AG04449 (cell line): ENCODE data around the gene LAMA1.

ENCODE experiments used
- CTCF ChIA-PET: fragments of 350-600 bp; formaldehyde crosslinking; extraction: SDS; loops from one replicate; lab custom pipeline; 2021; ENCODE audit warnings: antibody characterized with exemption; lab: Yijun Ruan, JAX
- POLR2A ChIA-PET: fragments of 400-600, 350-600 bp; formaldehyde crosslinking; extraction: SDS; loops from one replicate; lab custom pipeline; 2020; ENCODE audit warnings: antibody characterized with exemption, inconsistent platforms; lab: Yijun Ruan, JAX
- DNase-seq: peaks from one replicate; pipeline ENCODE4 v3.0.0-alpha.2; 2010; ENCODE audit warnings: low read depth, low spot score
- H3K4me3 ChIP-seq: 2 replicates; pipeline ENCODE4 v1.5.1; 2011; ENCODE audit warnings: low read depth, mild to moderate bottlenecking, control low read depth, low read length
- CTCF ChIP-seq: IDR thresholded peaks from one replicate; pipeline ENCODE4 v1.5.1; 2011; ENCODE audit warnings: mild to moderate bottlenecking, moderate library complexity, low read length, control low read depth, inconsistent platforms; ENCODE audit not compliant: insufficient read depth; ENCODE audit errors: missing control alignments

Gene LAMA1

DNA sequence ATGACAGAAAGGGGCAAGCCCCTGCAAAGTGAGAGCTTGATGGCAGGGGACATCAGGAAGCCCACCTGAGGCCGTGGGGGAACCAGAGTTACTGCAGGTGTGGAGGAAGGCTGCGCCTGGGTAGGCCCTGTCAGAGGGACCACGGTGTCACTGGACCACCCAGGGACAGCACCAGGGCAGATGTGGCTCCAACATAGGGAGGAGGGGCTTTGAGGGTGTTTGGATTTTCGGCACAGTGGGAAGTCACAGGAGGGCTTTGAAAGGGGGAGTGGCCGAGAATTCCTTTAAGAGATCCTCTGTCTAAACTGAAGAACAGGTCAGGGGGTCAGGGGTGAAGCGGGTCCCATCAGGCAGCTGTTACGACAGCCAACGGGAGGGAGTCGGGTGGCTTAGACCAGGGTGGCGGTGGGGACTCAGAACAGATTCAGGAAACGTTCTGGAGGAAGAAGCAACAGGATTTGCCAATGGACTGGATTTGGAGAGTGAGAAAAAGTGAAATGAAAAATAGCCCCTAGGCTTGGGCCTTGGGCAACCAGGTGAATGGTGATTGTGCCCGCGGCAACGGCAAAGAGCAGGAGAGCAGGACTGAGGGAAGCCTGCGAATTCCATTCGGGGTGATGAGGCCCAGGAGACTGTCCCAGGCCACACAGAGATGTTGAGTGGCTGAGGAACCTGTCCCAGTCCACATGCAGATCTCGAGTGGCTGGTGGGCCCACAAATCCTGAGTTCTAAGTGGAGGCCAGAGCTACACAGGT is 166.1 kb downstream of the LAMA1 start:
- no peak for TF ChIP-seq CTCF
- DNase-seq: no peak
- ChIA-PET POLR2A (no interaction called here), CTCF (no interaction called here)
- H3K4me3 ChIP-seq: no peak overlapping the region

- DNase-seq: no peak
- ChIA-PET CTCF (no interaction called here), POLR2A (no interaction called here)
Observed at GRCh38 chr18:6950641-6951040, 167.0 kb downstream of the LAMA1 start.

GRCh38 chr18:6949800-6950586 is 167.6 kb downstream of the LAMA1 start:
- CTCF ChIA-PET: no interaction called here
- DNase-seq: no peak
- no peak overlapping the region for H3K4me3 ChIP-seq
- no peak for TF ChIP-seq CTCF
- POLR2A ChIA-PET: no interaction called here

More at GRCh38 chr18:6950641-6951040, 167.0 kb downstream of the LAMA1 start:
- no peak for TF ChIP-seq CTCF
- H3K4me3 ChIP-seq: no peak overlapping the region

DNA sequence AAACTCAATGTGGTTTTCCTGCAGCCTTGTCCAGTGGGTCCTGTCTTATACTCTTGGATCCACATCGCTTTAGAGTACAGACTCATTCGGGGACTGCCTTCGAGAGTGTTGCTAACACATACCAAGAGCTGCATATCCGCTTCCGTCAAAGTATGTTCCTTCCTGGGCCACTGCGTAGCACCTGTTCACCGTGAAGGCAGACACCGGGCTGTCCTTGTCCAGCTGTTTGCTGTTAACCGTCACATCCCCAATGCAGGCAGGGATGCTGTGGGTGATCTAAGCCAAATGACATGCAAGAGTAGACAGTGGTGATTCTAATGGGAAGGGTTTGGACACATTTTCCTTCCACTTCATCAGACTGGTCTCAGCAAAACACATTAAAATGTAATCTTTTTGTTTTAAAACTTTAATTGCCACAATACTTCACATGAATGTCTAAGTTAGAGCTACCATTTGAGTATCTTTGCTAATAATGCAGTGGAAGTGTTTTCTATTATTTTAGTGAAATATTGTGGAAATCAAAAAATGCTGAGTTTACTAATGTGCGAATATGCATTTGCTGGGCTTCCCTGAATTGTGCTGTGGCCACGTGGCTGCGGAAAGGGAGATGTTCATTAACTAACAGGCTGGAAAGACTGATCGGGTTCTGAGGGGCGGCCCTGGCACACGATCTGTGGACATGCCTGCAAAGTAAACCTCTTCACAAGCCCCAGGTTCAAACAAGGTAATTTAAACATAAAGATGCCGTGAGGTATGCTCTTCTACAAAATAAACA is 169.1 kb downstream of the LAMA1 start:
- H3K4me3 ChIP-seq: no peak overlapping the region
- no peak for DNase-seq
- ChIA-PET CTCF (no interaction called here), POLR2A (no interaction called here)
- no peak for TF ChIP-seq CTCF

GRCh38 chr18:6947338-6948030 is 170.1 kb downstream of the LAMA1 start:
- H3K4me3 ChIP-seq: no peak overlapping the region
- DNase-seq: no peak
- POLR2A ChIA-PET: no interaction called here
- TF ChIP-seq CTCF: no peak
- CTCF ChIA-PET: no interaction called here
